K562 (cell line): ENCODE results near the gene LRRTM3. TPM values are rescaled to one million over a fixed set of nuclear protein-coding genes. Genes with fewer than 3 reads are reported as not detected.

Experiments
- ATAC-seq: fragments of 200-7000 bp; cut with Tn5 transposase; 3 replicates; pipeline ENCODE4 v1.9.1; 2020; ENCODE audit warnings: moderate library complexity
- BruUV-seq: library from RNA; stranded (reverse); fragments of 400-500 nt; replicated peaks from 2 replicates; lab custom pipeline; 2021; lab: Mats Ljungman, UMichigan
- CTCF ChIA-PET: fragments of 300-600 bp; formaldehyde crosslinking; extraction: SDS; loops from one replicate; lab custom pipeline; 2021; ENCODE audit warnings: low intra/inter-chr PET ratio; lab: Yijun Ruan, JAX
- POLR2A ChIA-PET: fragments of 300-600, 350-650 bp; sonication (Branson Sonifier 250); formaldehyde crosslinking; extraction: SDS; loops from one replicate; lab custom pipeline; 2021; ENCODE audit warnings: antibody characterized with exemption, inconsistent platforms; lab: Yijun Ruan, JAX
- DNase-seq, 4 experiments: peaks; one replicate each; pipeline versions ENCODE4 v3.0.0 to v3.0.0-alpha.2; 2011 to 2018; ENCODE audit warnings: low spot score in 3 of 4, mixed read lengths in 3 of 4; ENCODE audit errors: extremely low read depth in 1 of 4
- FAIRE-seq: peaks from 2 replicates; lab custom pipeline; 2011; peaks lifted over from hg19 to GRCh38; lab: Jason Lieb, UNC
- H2AFZ ChIP-seq: 2 replicates; pipeline ENCODE4 v1.6.0; 2011; ENCODE audit warnings: low read depth, low read length, control low read depth, inconsistent platforms
- H3K27ac ChIP-seq: fragments of 200-600 bp; 3 replicates; pipeline ENCODE4 v1.8.0; 2011; ENCODE audit warnings: low read depth, mild to moderate bottlenecking, control low read depth, inconsistent platforms, low read length, moderate library complexity, mixed read lengths; ENCODE audit errors: extremely low read depth
- H3K27me3 ChIP-seq, 2 experiments: fragments of 300-600 bp in 1 of 2; 2 replicates in 1 of 2; 3 replicates in 1 of 2; pipeline versions ENCODE4 v1.6.0 to v1.8.0; 2011; ENCODE audit warnings: inconsistent platforms in 2 of 2, low read length in 2 of 2, mild to moderate bottlenecking in 1 of 2, mixed read lengths in 1 of 2, moderate library complexity in 1 of 2; ENCODE audit not compliant: control insufficient read depth in 2 of 2, insufficient read depth in 2 of 2
- H3K36me3 ChIP-seq: fragments of 300-600 bp; 3 replicates; pipeline ENCODE4 v1.8.0; 2011; ENCODE audit warnings: mild to moderate bottlenecking, low read length, inconsistent platforms; ENCODE audit not compliant: control insufficient read depth, insufficient read depth
- H3K4me1 ChIP-seq, 2 experiments: fragments of 200-600 bp in 1 of 2; replicated peaks in 1 of 2; 2 replicates in 1 of 2; 3 replicates in 1 of 2; pipeline versions ENCODE4 v1.5.1 to v1.8.0; 2011; ENCODE audit warnings: inconsistent platforms in 2 of 2, low read length in 2 of 2, mild to moderate bottlenecking in 1 of 2, mixed read lengths in 1 of 2, moderate library complexity in 1 of 2; ENCODE audit not compliant: control insufficient read depth in 2 of 2, insufficient read depth in 2 of 2
- H3K4me2 ChIP-seq: 2 replicates; pipeline ENCODE4 v1.6.1; 2011; ENCODE audit warnings: low read length, control low read depth, inconsistent platforms, mixed read lengths; ENCODE audit not compliant: insufficient read depth
- H3K4me3 ChIP-seq: fragments of 200-600 bp; sonication (generic), shearing (Covaris generic); 2 replicates; pipeline ENCODE4 v1.5.1; 2016; ENCODE audit warnings: control low read depth, inconsistent platforms
- H3K79me2 ChIP-seq: fragments of 200-600 bp; 3 replicates; pipeline ENCODE4 v1.8.0; 2011; ENCODE audit warnings: low read length, inconsistent platforms; ENCODE audit not compliant: control insufficient read depth, insufficient read depth
- H3K9ac ChIP-seq, 2 experiments: 2 replicates each; pipeline versions ENCODE4 v1.6.0 to v1.6.1; 2011; ENCODE audit warnings: low read depth in 2 of 2, low read length in 2 of 2, control low read depth in 1 of 2, inconsistent platforms in 1 of 2, mild to moderate bottlenecking in 1 of 2, mixed read lengths in 1 of 2; ENCODE audit not compliant: insufficient read depth in 1 of 2
- H3K9me1 ChIP-seq: one replicate; pipeline ENCODE4 v1.6.0; 2011; ENCODE audit warnings: inconsistent platforms, mild to moderate bottlenecking, low read length, moderate library complexity; ENCODE audit not compliant: control insufficient read depth, insufficient read depth
- H3K9me3 ChIP-seq: replicated peaks from 2 replicates; pipeline ENCODE4 v1.5.1; 2011; ENCODE audit warnings: low read depth, low read length, inconsistent platforms; ENCODE audit not compliant: control insufficient read depth, insufficient read depth
- H4K20me1 ChIP-seq: replicated peaks from 2 replicates; pipeline ENCODE4 v1.6.1; 2011; ENCODE audit warnings: low read length, inconsistent platforms, mixed read lengths; ENCODE audit not compliant: control insufficient read depth, insufficient read depth
- BRF2 ChIP-seq: IDR thresholded peaks from 3 replicates; pipeline ENCODE4 v1.6.1; 2011; ENCODE audit warnings: borderline replicate concordance, mild to moderate bottlenecking; ENCODE audit not compliant: insufficient read length, insufficient read depth
- FIP1L1 ChIP-seq: fragments of 200-400 bp; formaldehyde crosslinking; IDR thresholded peaks from 2 replicates; pipeline ENCODE4 v1.6.1; 2018; ENCODE audit warnings: mild to moderate bottlenecking, low read depth, low read length; ENCODE audit not compliant: poor library complexity, severe bottlenecking
- GATAD2A ChIP-seq: fragments of 450-650 bp; IDR thresholded peaks from 2 replicates; pipeline ENCODE4 v1.6.1; 2017
- NFXL1 ChIP-seq: fragments of 450-650 bp; formaldehyde crosslinking; IDR thresholded peaks from 2 replicates; pipeline ENCODE4 v1.4.0; 2021; ENCODE audit warnings: mild to moderate bottlenecking
- NR2C1 ChIP-seq, 2 experiments: fragments of 450-650 bp; IDR thresholded peaks; 2 replicates each; pipeline ENCODE4 v1.6.1; 2017; ENCODE audit warnings: mild to moderate bottlenecking in 2 of 2, antibody characterized with exemption in 1 of 2, inconsistent platforms in 1 of 2, missing compliant biosample characterization in 1 of 2, missing genetic modification characterization in 1 of 2
- PHF20 ChIP-seq: fragments of 450-650 bp; IDR thresholded peaks from 2 replicates; pipeline ENCODE4 v1.6.1; 2018; ENCODE audit not compliant: partially characterized antibody
- POLR2AphosphoS2 ChIP-seq: IDR thresholded peaks from 2 replicates; pipeline ENCODE4 v1.6.1; 2012; ENCODE audit warnings: low read length, improper control_type of control experiment
- STAT5B ChIP-seq: fragments of 250-450 bp; sonication (Bioruptor Pico); IDR thresholded peaks from 2 replicates; pipeline ENCODE4 v1.8.0; 2021; ENCODE audit warnings: mild to moderate bottlenecking, inconsistent platforms
- ZFP36 ChIP-seq: fragments of 150-350 bp; IDR thresholded peaks from 2 replicates; pipeline ENCODE4 v1.6.1; 2018; ENCODE audit warnings: low read length, low read depth; ENCODE audit not compliant: partially characterized antibody
- ZKSCAN1 ChIP-seq: fragments of 150-350 bp; IDR thresholded peaks from 2 replicates; pipeline ENCODE4 v1.6.1; 2016; ENCODE audit warnings: low read depth, low read length
- WGBS: fragments of 100-300 bp; shearing (Covaris generic); methylation state at CpG from one replicate; pipeline ENCODE4 v1.1.6; 2016; ENCODE audit warnings: low coverage, mixed read lengths; ENCODE audit not compliant: insufficient coverage; ENCODE audit errors: missing lambda C conversion rate; 5-methylcytosine and 5-hydroxymethylcytosine counted together
- in situ Hi-C: fragments of 300-500 bp; cut with MboI; formaldehyde crosslinking; loops from 4 replicates; pipeline ENCODE4 v1.15.0; 2018; ENCODE audit warnings: inconsistent platforms, mixed read lengths
- intact Hi-C: fragments of 100-400 bp; cut with micrococcal nuclease; formaldehyde crosslinking; loops from 2 replicates; pipeline ENCODE4 v1.14.2; 2022
- polyA plus RNA-seq, 8 experiments: library from polyadenylated mRNA; depleted of rRNA in 4 of 8; stranded (reverse) in 5 of 8; unstranded in 3 of 8; fragments of >200 nt; fragmentation: Nextera tagmentation in 2 of 8; fragmentation: Illumina TruSeq in 1 of 8; extraction: Ambion mirVana in 2 of 8; extraction: Trizol in 1 of 8; gene quantifications; 2 replicates each; pipeline versions ENCODE4 v1.2.1 to v1.2.3, GENCODE V29; 2011 to 2014; ENCODE audit warnings: inconsistent platforms in 1 of 8, missing spikeins in 1 of 8
- total RNA-seq, 7 experiments: library from RNA; depleted of rRNA in 6 of 7; stranded (reverse); fragments of >200 nt in 6 of 7; fragmentation: Illumina TruSeq in 2 of 7; extraction: Trizol in 2 of 7; gene quantifications; 2 replicates each; pipeline versions ENCODE4 v1.2.1 to v1.2.3, GENCODE V29; 2011 to 2021; ENCODE audit warnings: low replicate concordance in 1 of 7

Gene LRRTM3
- total and polyA plus RNA-seq, 9 of the 15 experiments (the other 6 are each of a cell fraction or from before 2014, with no cell fraction given) = not detected

- intact Hi-C loops (no loop called here), in situ Hi-C loops (no loop called here)
- Histone ChIP-seq H3K4me1 (no peaks in the 10 kb centered on the region), H3K9me1 (no peaks in the 10 kb centered on the region), H3K36me3 (no peaks in the 10 kb centered on the region), H3K27me3 (no peaks in the 10 kb centered on the region), H3K79me2 (no peaks in the 10 kb centered on the region), H3K27ac (no peak overlapping the region), H2AFZ (no peak overlapping the region), H3K9ac (no peak overlapping the region), H4K20me1 (no peaks in the 10 kb centered on the region), H3K9me3 (no peaks in the 10 kb centered on the region), H3K4me2 (no peak overlapping the region), H3K4me3 (no peak overlapping the region)
- no peak for ATAC-seq
- POLR2A ChIA-PET = no interaction called here
- TF ChIP-seq GATAD2A (no peak), POLR2AphosphoS2 (no peak), PHF20 (no peak), ZKSCAN1 (no peak), NR2C1 (IDR thresholded peaks at IDR 0.05) (no peak), NR2C1 (tag; IDR thresholded peaks at IDR 0.05) (no peak), FIP1L1 (no peak), STAT5B (CRISPR knock-in tag) (no peak), NFXL1 (no peak), BRF2 (no peak), ZFP36 (no peak)
- no peak for DNase-seq
- no TSS peak for BruUV-seq
- FAIRE-seq = no peak
- CTCF ChIA-PET = no interaction called here
- 0% methylated on average over 1 of the region's 1 CpG for WGBS
These were observed 162.2 kb downstream of the LRRTM3 start for GRCh38 chr10:67088036-67088435.
